Astrocyte of the cerebellum (primary cell): ENCODE measurements around the gene KRT84.

Source experiments
- DNase-seq: peaks from one replicate; pipeline ENCODE4 v3.0.0-alpha.2; 2011; ENCODE audit warnings: low read depth
- H3K4me3 ChIP-seq: 2 replicates; pipeline ENCODE4 v1.5.1; 2011; ENCODE audit warnings: mild to moderate bottlenecking, low read depth, low read length, moderate library complexity
- CTCF ChIP-seq: IDR thresholded peaks from 2 replicates; pipeline ENCODE4 v1.5.1; 2012; ENCODE audit warnings: low read length, low read depth, moderate library complexity, mild to moderate bottlenecking; ENCODE audit errors: missing control alignments
- in situ Hi-C: cut with HindIII; loops from 2 replicates; pipeline ENCODE4 v1.10.0; 2017; ENCODE audit warnings: low sequenced_read_pairs

Gene KRT84

GRCh38 chr12:52389313-52390207, 4.1 kb upstream of the KRT84 start:
- DNase-seq: no peak
- H3K4me3 ChIP-seq: no peak overlapping the region
- in situ Hi-C loops: no loop called here
- TF ChIP-seq CTCF: no peak

GRCh38 chr12:52387859-52388258, 2.4 kb upstream of the KRT84 start:
- TF ChIP-seq CTCF: no peak
- in situ Hi-C loops: no loop called here
- no peak for DNase-seq
- no peak overlapping the region for H3K4me3 ChIP-seq

GRCh38 chr12:52383331-52383730, 2.1 kb downstream of the KRT84 start:
- no peak for DNase-seq
- in situ Hi-C loops: no loop called here
- no peak for TF ChIP-seq CTCF
- H3K4me3 ChIP-seq: no peak overlapping the region

GRCh38 chr12:52382854-52383253, 2.6 kb downstream of the KRT84 start:
- DNase-seq: no peak
- no peak overlapping the region for H3K4me3 ChIP-seq
- in situ Hi-C loops: no loop called here
- no peak for TF ChIP-seq CTCF

GRCh38 chr12:52381206-52381605, 4.2 kb downstream of the KRT84 start:
- DNase-seq: no peak
- H3K4me3 ChIP-seq: no peak overlapping the region
- in situ Hi-C loops: no loop called here
- TF ChIP-seq CTCF: no peak

GRCh38 chr12:52380271-52380694, 5.2 kb downstream of the KRT84 start:
- in situ Hi-C loops: no loop called here
- no peak for DNase-seq
- TF ChIP-seq CTCF: peak; percentile 71
- H3K4me3 ChIP-seq: no peak overlapping the region
